LNCAP (cell line): Measurements from ENCODE around the gene NKAIN2.

Experiments
- CTCF ChIP-seq: fragments of 450-650 bp; IDR thresholded peaks from 2 replicates; pipeline ENCODE4 v1.5.1; 2017; ENCODE audit warnings: mild to moderate bottlenecking

Gene NKAIN2

GRCh38 chr6:123801067-123801466, 2.6 kb upstream of the NKAIN2 start:
- TF ChIP-seq CTCF, result no peak

DNA sequence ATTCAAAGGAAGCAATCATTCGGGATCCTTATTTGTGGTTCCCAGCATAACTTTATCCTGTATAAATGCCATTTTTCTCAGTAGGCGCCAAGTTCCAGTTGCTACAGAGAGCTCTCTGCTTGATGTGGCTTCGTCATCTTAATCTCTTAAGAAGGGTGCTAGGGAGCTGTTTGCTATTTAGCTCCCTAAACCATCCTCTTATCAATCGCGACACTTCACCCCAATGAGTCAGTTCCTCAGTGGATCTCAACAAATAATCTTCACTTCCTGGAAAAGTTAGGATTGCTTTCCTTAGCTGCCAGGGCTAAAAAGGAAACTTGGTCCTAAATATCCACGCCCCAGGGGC, 1.3 kb upstream of the NKAIN2 start:
- no peak for TF ChIP-seq CTCF

DNA sequence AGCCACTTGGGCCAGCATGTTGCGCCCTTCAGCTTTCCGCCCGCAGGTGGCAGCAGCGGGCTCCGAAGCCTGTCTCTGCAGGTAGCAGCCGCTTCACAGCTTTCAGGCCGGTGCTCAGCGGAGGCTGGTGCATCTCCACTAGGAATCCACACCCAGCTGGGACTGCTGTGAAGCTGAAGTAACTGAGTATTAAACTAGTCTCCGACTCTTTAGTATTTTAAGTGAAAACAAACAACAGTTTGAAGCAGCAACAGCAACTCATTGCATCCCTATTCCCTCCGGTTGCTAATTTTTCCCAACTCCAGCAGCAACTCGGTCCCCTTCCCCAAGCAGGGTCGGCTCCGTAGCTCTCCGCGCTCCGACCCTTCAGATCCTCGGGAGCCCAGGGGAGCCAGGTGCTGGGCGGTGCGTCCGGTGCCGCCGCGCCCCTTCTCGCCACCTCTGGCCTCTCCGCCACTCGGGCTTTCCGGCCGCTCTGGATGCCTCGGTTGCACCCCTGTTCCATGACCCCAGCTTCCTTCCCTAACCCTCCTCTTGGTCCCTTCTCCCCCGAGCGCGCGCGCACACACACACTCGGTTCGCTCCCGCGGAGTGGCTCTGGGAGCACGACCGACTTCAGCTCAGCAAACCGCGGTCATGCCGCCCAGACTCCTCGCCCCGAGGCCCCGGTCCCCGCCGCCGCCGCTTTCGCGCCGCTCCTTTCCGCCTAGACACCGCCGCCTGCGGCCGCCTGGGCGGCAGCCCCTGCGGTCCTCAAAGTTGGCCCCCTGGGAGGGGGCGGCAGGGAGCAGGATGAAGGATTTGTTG, 765 bp upstream of the NKAIN2 start:
- peak; percentile 96 for TF ChIP-seq CTCF

- TF ChIP-seq CTCF, result no peak
These were observed 535 bp downstream of the NKAIN2 start for GRCh38 chr6:123804014-123804786.

GRCh38 chr6:123804787-123805540, 1.3 kb downstream of the NKAIN2 start:
- TF ChIP-seq CTCF, result no peak

- TF ChIP-seq CTCF, result no peak
These were observed 2.3 kb downstream of the NKAIN2 start for GRCh38 chr6:123805921-123806320.

GRCh38 chr6:123806561-123806960, 2.9 kb downstream of the NKAIN2 start:
- TF ChIP-seq CTCF, result no peak
